ENCODE data around the gene PLD2.

The PLD2 gene

DNA sequence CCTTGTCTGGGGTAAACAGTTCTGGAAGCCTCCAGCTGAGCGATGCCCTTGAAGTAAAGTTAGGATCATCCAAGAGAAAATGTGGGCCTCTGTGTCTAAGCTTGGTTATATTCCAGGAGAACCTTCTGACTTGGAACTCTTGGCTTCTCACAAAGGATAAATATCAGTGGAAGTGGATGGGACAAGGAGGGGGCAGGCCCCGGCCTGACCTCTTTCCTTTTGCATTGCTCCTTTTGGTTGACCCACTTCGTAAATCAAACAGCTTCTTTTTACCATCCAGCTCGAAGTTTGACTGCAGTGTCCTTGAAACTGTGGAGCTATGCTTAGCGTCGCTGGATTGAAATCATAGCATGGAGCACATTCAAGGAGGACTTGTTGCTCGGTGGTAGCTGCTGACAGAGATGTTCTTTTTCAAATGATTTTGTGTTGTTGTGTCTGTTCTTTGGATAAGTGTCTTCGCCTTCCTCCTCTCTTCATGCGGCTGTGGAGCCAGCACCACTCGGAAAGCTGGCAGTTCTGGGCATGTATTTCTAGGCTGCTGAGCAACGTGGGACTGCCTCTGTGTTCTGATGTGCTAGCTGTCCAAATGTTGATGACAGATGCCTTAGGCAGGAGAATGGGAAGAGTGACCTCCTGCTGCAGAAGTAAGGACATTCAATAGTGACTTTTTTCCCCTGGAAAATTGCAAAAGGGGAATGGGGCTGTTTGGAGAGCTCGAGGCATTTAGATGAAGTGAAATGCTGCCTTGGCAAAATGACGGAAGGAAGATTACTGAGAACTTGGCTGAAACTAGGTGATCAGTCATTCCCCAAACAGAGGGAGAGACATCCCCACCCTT is 30.7 kb downstream of the PLD2 start:
- CTCF ChIA-PET: interaction anchor here (1.0 to 1.7 kb wide), 3 partner anchors 38 to 48 kb away, joined by 3 to 5 read pairs (median 4); no protein-coding TSS in a partner anchor
- no peak for DNase-seq (ENCODE audit: extremely low spot score)
- POLR2A ChIA-PET: no interaction called here
- no peak for TF ChIP-seq CTCF (IDR thresholded peaks at IDR 0.05; ENCODE audit: control extremely low read depth, extremely low read depth, low read depth, missing control alignments)

GRCh38 chr17:4838309-4838785 is 31.4 kb downstream of the PLD2 start:
- ChIA-PET POLR2A (no interaction called here), CTCF (interaction anchor here (1.0 to 1.7 kb wide), 3 partner anchors 39 to 48 kb away, joined by 3 to 5 read pairs (median 4); no protein-coding TSS in a partner anchor)
- no peak for TF ChIP-seq CTCF (IDR thresholded peaks at IDR 0.05; ENCODE audit: control extremely low read depth, extremely low read depth, low read depth, missing control alignments)
- DNase-seq (ENCODE audit: extremely low spot score): no peak

GRCh38 chr17:4839221-4839620 is 32.3 kb downstream of the PLD2 start:
- DNase-seq (ENCODE audit: extremely low spot score): no peak
- POLR2A ChIA-PET: no interaction called here
- TF ChIP-seq CTCF (IDR thresholded peaks at IDR 0.05; ENCODE audit: control extremely low read depth, extremely low read depth, low read depth, missing control alignments): no peak
- CTCF ChIA-PET: interaction anchor here (1.0 to 1.9 kb wide), 2 partner anchors 11 to 43 kb away, joined by 4 read pairs; no protein-coding TSS in a partner anchor

GRCh38 chr17:4839965-4840892 is 33.3 kb downstream of the PLD2 start:
- POLR2A ChIA-PET: no interaction called here
- no peak for TF ChIP-seq CTCF (IDR thresholded peaks at IDR 0.05; ENCODE audit: control extremely low read depth, extremely low read depth, low read depth, missing control alignments)
- CTCF ChIA-PET: interaction anchor here (1.0 to 1.9 kb wide), 3 partner anchors 10 to 273 kb away, joined by 3 to 4 read pairs (median 4); no protein-coding TSS in a partner anchor
- DNase-seq (ENCODE audit: extremely low spot score): no peak

- no peak for TF ChIP-seq CTCF (IDR thresholded peaks at IDR 0.05; ENCODE audit: control extremely low read depth, extremely low read depth, low read depth, missing control alignments)
- DNase-seq (ENCODE audit: extremely low spot score): no peak
- ChIA-PET CTCF (interaction anchor here (1.1 to 1.9 kb wide), 2 partner anchors 42 to 274 kb away, joined by 3 to 4 read pairs; no protein-coding TSS in a partner anchor), POLR2A (no interaction called here)
Measured at GRCh38 chr17:4840893-4841242, 33.9 kb downstream of the PLD2 start.

DNA sequence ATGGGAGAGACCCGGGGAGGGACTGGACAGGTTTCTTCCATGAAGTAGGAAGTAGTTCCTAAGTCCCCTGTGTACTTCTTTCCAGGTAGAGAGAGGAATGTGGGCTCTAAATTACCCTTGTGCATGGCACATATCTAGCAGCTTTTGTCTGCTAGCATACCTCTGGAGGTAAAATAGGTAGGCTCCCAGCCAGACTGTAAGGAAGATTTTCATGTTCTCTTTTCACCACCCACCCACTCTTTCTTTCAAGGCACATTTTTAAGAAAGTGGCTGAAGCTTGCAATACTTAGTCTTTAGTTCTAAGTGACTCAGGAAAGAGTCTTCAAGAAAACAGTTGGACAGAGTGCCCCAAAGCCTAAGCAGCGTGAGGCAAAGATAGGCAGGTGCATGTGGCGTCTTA is 35.4 kb downstream of the PLD2 start:
- TF ChIP-seq CTCF (IDR thresholded peaks at IDR 0.05; ENCODE audit: control extremely low read depth, extremely low read depth, low read depth, missing control alignments): no peak
- CTCF ChIA-PET: no interaction called here
- no peak for DNase-seq (ENCODE audit: extremely low spot score)
- POLR2A ChIA-PET: no interaction called here

Data from GM10248 (cell line).